GM18909 (cell line): ENCODE measurements around the gene OR5J2.
"Not testable (repeated sequence)": the region's sequence is repeated elsewhere in the genome, so short reads cannot be mapped to it uniquely, and the experiment has no call there.

ENCODE experiments used
- ATAC-seq: cut with Tn5 transposase; IDR thresholded peaks from one replicate; pipeline ENCODE4 v1.9.1; 2021; ENCODE audit warnings: mild to moderate bottlenecking; ENCODE audit not compliant: unreplicated experiment, poor library complexity

OR5J2 gene

GRCh38 chr11:56176318-56176717 lies at the start of gene OR5J2:
Gene OR5J2 (plus strand): TSS chr11:56176618. CDS start chr11:56176618, 0 bp downstream.
- no peak for ATAC-seq

GRCh38 chr11:56140151-56140661 lies 36.2 kb upstream of the OR5J2 start, which contains the start of gene OR8J3:
Gene OR8J3 (minus strand): TSS chr11:56140201. CDS start chr11:56137718, 2,483 bp downstream.
- ATAC-seq = no peak

GRCh38 chr11:56143681-56144080 lies 32.7 kb upstream of the OR5J2 start:
- ATAC-seq = not testable (repeated sequence)

- no peak for ATAC-seq
These were observed 25.0 kb upstream of the OR5J2 start for GRCh38 chr11:56151376-56151775.

- no peak for ATAC-seq
These were observed 24.1 kb upstream of the OR5J2 start for GRCh38 chr11:56152333-56152732.

- ATAC-seq = no peak
These were observed 16.2 kb upstream of the OR5J2 start, which contains the start of gene OR8K5 for GRCh38 chr11:56160217-56160616. Gene OR8K5 (minus strand): TSS chr11:56160317. CDS start chr11:56160317, 0 bp downstream.

- no peak for ATAC-seq
These were observed 12.6 kb upstream of the OR5J2 start for GRCh38 chr11:56163804-56164203.

- ATAC-seq = no peak
These were observed 4.1 kb upstream of the OR5J2 start for GRCh38 chr11:56172256-56172830.

GRCh38 chr11:56183459-56183858 lies 7.0 kb downstream of the OR5J2 start:
- ATAC-seq = no peak

GRCh38 chr11:56188602-56189001 lies 12.2 kb downstream of the OR5J2 start:
- ATAC-seq = no peak

- ATAC-seq = no peak
These were observed 20.3 kb downstream of the OR5J2 start for GRCh38 chr11:56196705-56197104.

GRCh38 chr11:56197367-56197766 lies 20.9 kb downstream of the OR5J2 start:
- ATAC-seq = no peak

GRCh38 chr11:56207790-56208189 lies 31.4 kb downstream of the OR5J2 start:
- ATAC-seq = no peak

- no peak for ATAC-seq
These were observed 38.1 kb downstream of the OR5J2 start for GRCh38 chr11:56214537-56214936.

- not testable (repeated sequence) for ATAC-seq
These were observed 43.3 kb downstream of the OR5J2 start for GRCh38 chr11:56219735-56220134.
